ENCODE measurements around the gene HOXB9. TPM values are rescaled to one million over a fixed set of nuclear protein-coding genes. Genes with fewer than 3 reads are reported as not detected.
A peak's percentile ranks its signal among the peaks of the same experiment; 100 is the strongest.

The HOXB9 gene
- total and polyA plus RNA-seq, 9 of the 15 experiments (the other 6 are each of a cell fraction or from before 2014, with no cell fraction given), result 3.1 to 196 (median 77.6) TPM

- TF ChIP-seq ZBTB33 (CRISPR knock-in tag; IDR thresholded peaks at IDR 0.05) (peak; percentile 84), RBM39 (optimal IDR thresholded peaks at IDR 0.05; ENCODE audit: low read depth, low read length) (no peak), ZNF3 (CRISPR knock-in tag; IDR thresholded peaks at IDR 0.05) (no peak), ZEB2 (IDR thresholded peaks at IDR 0.05) (no peak), ZNF778 (CRISPR knock-in tag; IDR thresholded peaks at IDR 0.05) (no peak), ZNF511 (CRISPR knock-in tag; IDR thresholded peaks at IDR 0.05) (no peak), NCOA2 (IDR thresholded peaks at IDR 0.05; ENCODE audit: partially characterized antibody in 2 of 2) (no peak), PRMT5 (CRISPR knock-in tag; IDR thresholded peaks at IDR 0.05) (no peak), RHOXF2B (CRISPR knock-in tag; conservative IDR thresholded peaks at IDR 0.05) (no peak), ZNF584 (CRISPR knock-in tag; IDR thresholded peaks at IDR 0.05; ENCODE audit: low read depth) (no peak), ZNF79 (CRISPR knock-in tag; IDR thresholded peaks at IDR 0.05; ENCODE audit: low read depth) (no peak), SPI1 (IDR thresholded peaks at IDR 0.05; ENCODE audit: borderline replicate concordance, low read depth, low read length) (peak; percentile 70), ZNF551 (CRISPR knock-in tag; IDR thresholded peaks at IDR 0.05) (no peak), ZNF124 (CRISPR knock-in tag; IDR thresholded peaks at IDR 0.05) (no peak), HDAC6 (IDR thresholded peaks at IDR 0.05; ENCODE audit: low read depth, low read length) (no peak), ZBTB1 (CRISPR knock-in tag; IDR thresholded peaks at IDR 0.05; ENCODE audit: borderline replicate concordance, low read depth) (no peak), NFE2 (IDR thresholded peaks at IDR 0.05; ENCODE audit: low read depth) (no peak), IRF1 (CRISPR knock-in tag; IDR thresholded peaks at IDR 0.05; ENCODE audit: borderline replicate concordance) (no peak), SIX5 (IDR thresholded peaks at IDR 0.05; ENCODE audit: borderline replicate concordance in 1 of 2, insufficient read depth in 1 of 2, low read depth in 1 of 2, low read length in 2 of 2) (no peak), TFE3 (CRISPR knock-in tag; IDR thresholded peaks at IDR 0.05) (no peak), GATAD2A (IDR thresholded peaks at IDR 0.05) (no peak), HNRNPK (IDR thresholded peaks at IDR 0.05; ENCODE audit: low read depth, low read length, poor library complexity, severe bottlenecking) (no peak)
Measured at GRCh38 chr17:48600244-48601098, 25.7 kb downstream of the HOXB9 start (continued).

All from K562 (cell line).